ENCODE results near the gene CCDC88C.
A peak's percentile ranks its signal among the peaks of the same experiment; 100 is the strongest.
"Not testable (repeated sequence)": the region's sequence is repeated elsewhere in the genome, so short reads cannot be mapped to it uniquely, and the experiment has no call there.

The CCDC88C gene

GRCh38 chr14:91261986-91262549 lies 155.6 kb downstream of the CCDC88C start:
- FAIRE-seq: no peak

GRCh38 chr14:91261115-91261514 lies 156.5 kb downstream of the CCDC88C start:
- FAIRE-seq: no peak

GRCh38 chr14:91258876-91259275 lies 158.7 kb downstream of the CCDC88C start:
- FAIRE-seq: no peak

DNA sequence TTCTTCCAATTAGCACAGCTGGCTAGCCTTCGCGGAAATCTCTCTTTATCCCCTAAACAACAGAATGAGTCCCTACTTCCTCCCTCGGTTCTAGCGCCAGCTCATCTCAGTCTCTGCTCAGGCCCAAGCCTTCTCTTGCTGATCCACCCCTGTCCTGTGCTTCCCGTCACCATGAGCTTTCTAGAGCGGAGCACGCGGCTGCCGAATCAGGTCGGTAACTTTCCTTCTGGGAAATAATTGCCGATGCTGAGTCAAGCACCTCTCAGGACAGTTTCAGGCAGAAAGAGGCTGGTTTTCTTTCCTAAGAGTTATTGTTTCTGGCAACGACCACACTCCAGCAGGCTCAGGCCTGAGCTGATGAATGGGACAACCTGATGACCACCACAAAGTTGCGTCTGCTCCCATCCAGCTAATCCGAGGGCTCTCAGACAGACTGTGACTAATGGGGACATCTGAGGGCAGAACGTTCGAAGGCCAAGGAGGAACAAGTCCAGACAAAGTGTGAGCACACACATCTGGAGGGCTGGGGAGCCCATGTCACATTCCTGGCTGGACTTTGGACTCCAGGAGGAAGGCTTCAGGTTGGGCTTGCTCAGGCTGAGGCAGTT lies 159.5 kb downstream of the CCDC88C start:
- no peak for FAIRE-seq

- no peak for FAIRE-seq
These were observed 160.2 kb downstream of the CCDC88C start for GRCh38 chr14:91257328-91258010.

GRCh38 chr14:91256661-91257060 lies 161.0 kb downstream of the CCDC88C start:
- no peak for FAIRE-seq

DNA sequence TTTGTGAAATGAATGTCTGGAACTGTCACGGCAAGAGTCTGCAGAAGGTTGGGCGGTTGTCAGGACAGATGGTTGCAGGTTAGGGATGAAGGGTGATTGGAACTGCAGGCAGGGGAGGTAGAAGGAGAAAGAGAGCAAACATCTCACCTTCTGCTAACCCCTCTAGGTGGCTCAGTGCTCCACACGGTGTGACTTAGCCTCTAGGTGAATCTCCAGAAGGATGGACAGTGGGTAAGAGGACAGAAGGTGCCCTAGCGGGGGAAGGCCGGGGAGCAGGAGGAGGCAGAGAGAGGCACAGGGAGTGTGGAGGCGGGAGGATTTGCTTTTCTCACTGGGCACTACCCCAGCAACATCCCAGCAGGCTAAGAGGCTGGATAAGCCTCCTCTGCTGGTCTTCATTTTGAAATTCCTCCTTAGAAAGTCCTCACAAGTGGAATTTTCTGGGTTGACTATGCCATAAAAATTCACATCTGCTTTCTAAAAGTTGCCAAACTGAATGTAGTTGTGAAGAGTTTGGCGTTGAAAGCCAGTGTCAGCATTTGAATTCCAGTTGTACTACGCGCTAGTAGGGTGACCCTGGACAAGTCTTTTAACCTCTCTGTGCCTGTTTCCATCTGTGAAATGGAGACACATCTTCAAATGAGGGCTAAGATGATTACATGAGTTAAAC lies 162.5 kb downstream of the CCDC88C start:
- no peak for FAIRE-seq

DNA sequence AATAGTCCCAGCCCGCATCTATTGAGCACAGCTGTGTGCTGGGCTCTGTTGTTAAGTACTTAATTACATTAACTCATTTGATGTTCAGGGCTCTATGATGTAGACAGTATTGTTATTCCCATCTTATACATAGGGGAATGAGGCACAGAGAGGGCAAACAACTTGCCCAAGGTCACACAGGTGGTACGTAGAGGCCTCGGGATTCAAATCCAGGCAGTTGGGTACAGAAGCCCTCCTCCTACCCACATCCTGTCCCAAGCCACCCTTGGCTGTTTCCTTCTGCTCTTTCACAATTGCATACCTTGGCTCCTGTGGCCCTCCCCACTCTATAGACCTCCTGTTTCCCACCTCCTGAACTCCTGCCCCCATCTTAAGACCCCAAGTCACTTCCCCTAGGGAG lies 163.2 kb downstream of the CCDC88C start:
- no peak for FAIRE-seq

DNA sequence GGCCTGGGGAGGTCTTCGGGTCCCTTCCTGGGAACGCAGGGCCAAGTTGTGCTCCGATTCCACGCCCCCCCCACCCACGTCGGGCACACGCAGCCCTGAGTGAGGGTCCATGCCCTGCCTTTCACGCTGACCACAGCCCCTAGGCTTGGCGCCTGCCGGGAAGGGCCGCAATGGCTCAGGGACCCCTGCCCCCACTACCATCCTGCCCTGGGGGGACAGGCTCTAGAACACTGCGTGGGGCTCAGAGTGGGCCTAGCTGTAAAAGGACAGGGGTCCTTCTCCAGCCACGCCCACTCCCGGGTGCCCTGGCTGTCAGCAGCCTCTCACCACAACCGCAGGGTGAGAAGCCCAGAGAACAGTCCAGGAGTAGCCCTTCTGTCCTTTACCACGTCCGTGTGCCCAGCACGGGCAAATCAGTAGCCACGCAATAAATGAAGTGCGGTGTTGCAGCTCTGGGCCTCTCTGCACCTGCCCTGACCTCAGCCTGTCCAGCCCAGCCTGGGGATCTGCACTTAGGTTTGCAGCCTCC lies 163.8 kb downstream of the CCDC88C start:
- no peak for FAIRE-seq

DNA sequence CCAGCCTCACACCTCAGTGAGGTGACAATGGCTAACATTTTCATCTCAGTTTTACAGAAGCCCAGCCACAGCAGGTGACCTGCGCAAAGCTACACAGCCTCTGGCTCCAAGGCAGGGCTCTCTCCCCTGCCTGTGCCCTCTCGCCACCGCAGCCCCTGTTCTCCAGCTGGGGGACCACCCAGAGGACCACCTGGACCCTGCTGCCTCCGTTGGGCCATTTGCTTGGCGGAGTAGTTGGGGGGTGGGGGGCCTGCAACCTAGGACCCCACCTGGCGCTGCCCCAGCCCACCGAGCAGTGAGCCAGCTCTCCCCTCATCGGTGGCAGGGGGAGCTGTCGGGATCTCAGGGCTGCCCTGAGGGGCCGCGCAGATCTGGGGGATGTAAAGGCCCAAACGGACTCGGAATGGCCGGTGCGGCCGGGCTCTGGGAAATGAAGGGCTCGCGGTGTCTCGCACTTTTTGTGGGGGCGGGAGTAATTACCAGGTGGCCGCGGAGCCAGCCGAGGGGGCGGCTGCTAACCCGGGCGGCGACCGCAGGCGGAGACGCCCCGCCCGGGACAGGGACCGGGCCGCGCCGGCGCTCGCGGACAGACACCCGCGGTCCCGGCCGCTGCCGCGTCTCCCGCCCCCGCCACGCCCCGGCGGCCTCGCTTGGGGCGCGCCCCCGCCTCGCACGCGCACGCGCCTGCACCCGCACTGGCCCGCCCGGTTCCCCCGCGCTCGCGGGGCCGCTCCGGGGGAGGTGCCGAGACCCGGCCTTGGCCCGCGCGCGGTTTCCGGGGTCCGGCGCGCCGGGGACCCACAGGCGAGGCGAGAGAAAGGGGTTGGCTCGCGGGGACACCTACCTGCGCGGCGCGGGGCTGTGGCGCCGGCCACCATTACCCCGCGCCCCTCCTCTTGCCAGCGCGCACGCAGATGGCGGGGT lies 164.5 kb downstream of the CCDC88C start:
- FAIRE-seq: no peak

- no peak for FAIRE-seq
These were observed 166.7 kb downstream of the CCDC88C start for GRCh38 chr14:91250912-91251311.

DNA sequence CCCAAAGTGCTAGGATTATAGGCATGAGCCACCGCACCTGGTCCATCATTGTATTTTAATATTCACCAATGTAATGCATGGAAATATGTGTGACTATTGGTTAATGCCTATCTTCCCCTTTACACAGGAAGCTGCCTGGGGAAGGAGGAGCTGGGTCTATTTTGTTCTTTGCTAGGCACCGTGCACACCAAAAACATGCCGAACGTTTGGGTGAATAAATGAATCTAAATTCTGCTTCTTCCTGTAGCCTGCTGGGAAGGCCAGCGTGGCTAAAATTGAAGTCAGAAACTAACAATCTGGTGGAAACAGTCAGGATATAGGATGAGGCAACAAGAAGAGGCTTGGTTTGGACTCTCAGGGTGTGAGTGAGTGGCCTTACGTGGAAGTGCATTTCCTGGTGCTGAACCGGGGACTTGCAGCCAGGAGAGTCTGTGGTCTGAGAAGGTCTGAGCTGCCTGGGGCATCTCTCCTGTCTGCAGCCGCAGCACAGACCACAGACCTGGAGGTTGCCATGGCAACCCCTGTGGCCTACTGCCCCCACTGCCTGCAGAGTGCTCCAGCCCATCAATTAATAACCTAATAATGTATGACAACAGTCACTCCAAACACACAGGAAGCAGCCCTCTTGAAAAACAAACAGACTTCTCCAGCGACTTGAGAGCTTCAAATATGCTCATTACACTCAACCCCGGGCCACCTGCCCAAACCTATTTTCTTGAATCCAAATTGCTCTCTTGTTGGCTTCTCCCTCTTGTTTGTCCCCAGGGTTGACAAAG lies 167.6 kb downstream of the CCDC88C start:
- peak; percentile 33 for FAIRE-seq

- FAIRE-seq: no peak
These were observed 171.4 kb downstream of the CCDC88C start for GRCh38 chr14:91246051-91246852.

GRCh38 chr14:91245616-91246015 lies 172.0 kb downstream of the CCDC88C start:
- not testable (repeated sequence) for FAIRE-seq

DNA sequence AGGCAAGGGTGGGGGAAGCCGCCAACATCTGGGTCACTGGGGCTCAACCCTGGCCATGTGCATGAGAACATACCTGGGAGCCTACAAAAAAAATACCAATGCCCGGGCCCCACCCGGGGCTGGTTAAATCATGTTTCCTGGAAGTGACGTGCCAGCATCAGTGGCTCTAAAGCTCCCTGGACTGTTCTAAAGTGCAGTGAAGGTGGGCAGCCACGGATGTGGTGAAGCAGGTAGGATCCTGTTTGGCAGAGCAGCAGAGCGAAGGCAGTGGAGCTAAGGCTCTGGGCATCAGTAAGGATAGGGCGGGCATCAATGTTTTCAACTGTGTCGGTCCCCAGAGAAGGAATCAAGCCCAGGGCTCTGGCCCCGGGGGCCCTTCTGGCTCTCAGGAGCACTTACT lies 172.6 kb downstream of the CCDC88C start:
- no peak for FAIRE-seq

DNA sequence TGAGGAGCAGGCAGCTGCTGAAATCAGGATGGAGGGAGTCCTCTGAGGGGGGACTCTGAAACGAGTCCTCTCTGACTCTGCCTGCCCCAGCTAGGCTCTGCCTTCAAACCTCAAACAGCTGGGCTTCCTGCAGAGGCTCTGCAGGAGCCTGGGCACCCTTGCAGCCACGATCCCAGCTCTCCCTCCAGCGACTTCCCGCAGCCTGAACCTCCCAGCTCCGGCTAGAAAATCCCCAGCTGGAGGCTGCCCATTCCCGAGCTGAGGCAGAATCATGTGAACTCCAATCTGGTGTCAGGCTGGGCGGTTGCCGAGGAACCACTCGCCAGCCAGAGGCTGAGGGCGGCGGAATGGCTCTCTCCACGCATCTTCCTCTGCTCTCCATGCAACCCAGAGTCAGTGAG lies 173.1 kb downstream of the CCDC88C start, which contains the start of gene GPR68:
TSS of gene GPR68 (minus strand) at position 204 of the 401 bp plus-strand sequence. CDS start 9,654 bp downstream, outside the sequence.
- FAIRE-seq: no peak

- no peak for FAIRE-seq
These were observed 174.5 kb downstream of the CCDC88C start for GRCh38 chr14:91243074-91243471.

- no peak for FAIRE-seq
These were observed 175.0 kb downstream of the CCDC88C start for GRCh38 chr14:91242635-91243034.

DNA sequence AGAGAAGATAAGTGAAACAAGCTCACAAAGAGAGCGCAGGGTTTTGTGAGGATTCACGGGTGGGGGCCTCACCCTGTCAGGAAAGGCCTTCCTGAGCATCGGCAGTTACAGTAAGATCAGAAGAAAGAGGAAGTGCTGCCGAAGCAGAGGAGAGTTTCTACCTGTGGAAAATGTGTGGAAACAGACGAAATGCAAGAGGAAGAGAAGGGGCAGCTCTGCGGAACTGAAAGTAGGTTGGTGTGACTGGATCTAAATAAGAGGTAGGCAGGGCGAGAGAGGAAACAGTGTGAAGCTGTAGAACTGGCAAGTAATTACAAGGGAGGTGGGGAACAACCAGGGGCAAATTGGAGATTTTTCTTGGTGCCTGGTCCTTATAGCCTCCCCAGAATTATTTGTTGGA lies 175.8 kb downstream of the CCDC88C start:
- FAIRE-seq: no peak

DNA sequence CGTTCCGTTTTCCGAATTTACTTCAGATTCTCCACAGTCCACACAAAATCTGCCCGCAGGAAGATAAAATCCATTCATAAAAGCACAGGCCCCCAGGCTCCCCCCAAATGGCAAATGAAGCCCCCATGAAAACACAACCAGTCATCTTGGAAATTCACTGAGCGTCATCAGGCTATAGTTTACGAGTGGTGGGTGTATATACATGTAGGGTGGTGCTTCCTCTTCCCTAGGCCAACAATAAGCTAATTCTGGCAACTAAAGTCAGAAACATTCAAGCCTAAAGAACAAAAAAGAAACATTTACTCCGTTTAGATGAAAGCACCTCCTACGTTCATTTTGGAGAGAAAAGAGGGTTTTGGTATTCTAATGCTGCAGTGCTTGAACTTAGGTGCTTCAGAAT lies 179.0 kb downstream of the CCDC88C start:
- no peak for FAIRE-seq

GRCh38 chr14:91238085-91238484 lies 179.5 kb downstream of the CCDC88C start:
- no peak for FAIRE-seq
